ENCODE measurements around the gene AADACL3. TPM values are rescaled to one million over a fixed set of nuclear protein-coding genes. Genes with fewer than 3 reads are reported as not detected.
"Not testable (repeated sequence)": the region's sequence is repeated elsewhere in the genome, so short reads cannot be mapped to it uniquely, and the experiment has no call there.

Gene AADACL3, protein sequence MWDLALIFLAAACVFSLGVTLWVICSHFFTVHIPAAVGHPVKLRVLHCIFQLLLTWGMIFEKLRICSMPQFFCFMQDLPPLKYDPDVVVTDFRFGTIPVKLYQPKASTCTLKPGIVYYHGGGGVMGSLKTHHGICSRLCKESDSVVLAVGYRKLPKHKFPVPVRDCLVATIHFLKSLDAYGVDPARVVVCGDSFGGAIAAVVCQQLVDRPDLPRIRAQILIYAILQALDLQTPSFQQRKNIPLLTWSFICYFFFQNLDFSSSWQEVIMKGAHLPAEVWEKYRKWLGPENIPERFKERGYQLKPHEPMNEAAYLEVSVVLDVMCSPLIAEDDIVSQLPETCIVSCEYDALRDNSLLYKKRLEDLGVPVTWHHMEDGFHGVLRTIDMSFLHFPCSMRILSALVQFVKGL
- not detected for total RNA-seq

DNA sequence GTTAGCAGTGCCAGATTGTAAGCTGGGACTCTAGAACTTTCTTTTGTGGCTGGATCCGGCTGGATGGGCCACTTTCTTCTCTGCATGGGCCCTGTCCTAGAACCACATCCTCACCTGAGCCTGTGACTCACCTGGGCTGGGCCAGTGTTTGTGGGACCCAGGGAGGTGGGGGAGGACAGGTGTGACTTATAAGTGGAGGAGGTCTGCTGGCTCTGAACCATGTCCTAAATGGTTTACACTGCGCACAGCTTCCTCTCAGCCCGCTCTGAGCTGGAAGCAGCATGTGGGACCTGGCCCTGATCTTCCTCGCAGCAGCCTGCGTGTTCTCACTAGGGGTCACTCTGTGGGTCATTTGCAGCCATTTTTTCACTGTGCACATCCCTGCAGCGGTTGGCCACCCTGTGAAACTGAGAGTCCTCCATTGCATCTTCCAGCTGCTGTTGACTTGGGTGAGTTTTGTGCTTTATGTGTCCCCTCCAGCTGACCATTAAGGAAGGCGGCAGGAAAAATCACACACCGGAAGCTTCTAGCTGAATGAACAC is at the start of gene AADACL3:
AADACL3 (plus strand) TSS at position 215 of the 542 bp plus-strand sequence; CDS start at position 282, 67 bp downstream.
- Histone ChIP-seq H3K27ac (no peak within 1 kb of the TSS), H3K27me3 (peaks cover 24% of the 10 kb centered on the region), H3K36me3 (no peaks in the 10 kb centered on the region), H3K4me3 (no peak within 1 kb of the TSS), H3K9me3 (no peaks in the 10 kb centered on the region), H3K4me1 (no peaks in the 10 kb centered on the region)
- 60 to 73% methylated on average over 1 to 3 of the region's 8 CpGs for WGBS, 2 donors (ENCODE audit: low coverage in 1 of 2)
- TF ChIP-seq POLR2A (IDR thresholded peaks at IDR 0.05) (no peak), EP300 (IDR thresholded peaks at IDR 0.05) (no peak), POLR2AphosphoS5 (IDR thresholded peaks at IDR 0.05) (no peak)
- TF ChIP-seq, protein P1, sequence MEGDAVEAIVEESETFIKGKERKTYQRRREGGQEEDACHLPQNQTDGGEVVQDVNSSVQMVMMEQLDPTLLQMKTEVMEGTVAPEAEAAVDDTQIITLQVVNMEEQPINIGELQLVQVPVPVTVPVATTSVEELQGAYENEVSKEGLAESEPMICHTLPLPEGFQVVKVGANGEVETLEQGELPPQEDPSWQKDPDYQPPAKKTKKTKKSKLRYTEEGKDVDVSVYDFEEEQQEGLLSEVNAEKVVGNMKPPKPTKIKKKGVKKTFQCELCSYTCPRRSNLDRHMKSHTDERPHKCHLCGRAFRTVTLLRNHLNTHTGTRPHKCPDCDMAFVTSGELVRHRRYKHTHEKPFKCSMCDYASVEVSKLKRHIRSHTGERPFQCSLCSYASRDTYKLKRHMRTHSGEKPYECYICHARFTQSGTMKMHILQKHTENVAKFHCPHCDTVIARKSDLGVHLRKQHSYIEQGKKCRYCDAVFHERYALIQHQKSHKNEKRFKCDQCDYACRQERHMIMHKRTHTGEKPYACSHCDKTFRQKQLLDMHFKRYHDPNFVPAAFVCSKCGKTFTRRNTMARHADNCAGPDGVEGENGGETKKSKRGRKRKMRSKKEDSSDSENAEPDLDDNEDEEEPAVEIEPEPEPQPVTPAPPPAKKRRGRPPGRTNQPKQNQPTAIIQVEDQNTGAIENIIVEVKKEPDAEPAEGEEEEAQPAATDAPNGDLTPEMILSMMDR (IDR thresholded peaks at IDR 0.05), result no peak
- ATAC-seq, result no peak

DNA sequence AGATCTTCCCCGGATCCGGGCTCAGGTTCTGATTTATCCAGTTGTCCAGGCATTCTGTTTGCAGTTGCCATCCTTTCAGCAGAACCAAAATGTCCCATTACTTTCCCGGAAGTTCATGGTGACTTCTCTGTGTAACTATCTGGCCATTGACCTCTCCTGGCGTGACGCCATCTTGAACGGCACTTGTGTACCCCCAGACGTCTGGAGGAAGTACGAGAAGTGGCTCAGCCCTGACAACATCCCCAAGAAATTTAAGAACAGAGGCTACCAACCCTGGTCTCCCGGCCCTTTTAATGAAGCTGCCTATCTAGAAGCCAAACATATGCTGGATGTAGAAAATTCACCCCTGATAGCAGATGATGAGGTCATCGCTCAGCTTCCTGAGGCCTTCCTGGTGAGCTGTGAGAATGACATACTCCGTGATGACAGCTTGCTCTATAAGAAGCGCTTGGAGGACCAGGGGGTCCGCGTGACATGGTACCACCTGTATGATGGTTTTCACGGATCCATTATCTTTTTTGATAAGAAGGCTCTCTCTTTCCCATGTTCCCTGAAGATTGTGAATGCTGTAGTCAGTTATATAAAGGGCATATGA is 49.7 kb upstream of the AADACL3 start:
- 50 to 81% methylated on average over 2 to 11 of the region's 15 CpGs for WGBS, 2 donors (ENCODE audit: low coverage in 1 of 2)
- TF ChIP-seq POLR2AphosphoS5 (IDR thresholded peaks at IDR 0.05) (no peak), EP300 (IDR thresholded peaks at IDR 0.05) (no peak), POLR2A (IDR thresholded peaks at IDR 0.05) (no peak)
- TF ChIP-seq, protein P1 (IDR thresholded peaks at IDR 0.05), result no peak
- no peaks in the 10 kb centered on the region for H3K4me1 ChIP-seq
- no peaks in the 10 kb centered on the region for H3K36me3 ChIP-seq
- no peak overlapping the region for H3K4me3 ChIP-seq
- no peaks in the 10 kb centered on the region for H3K27me3 ChIP-seq
- peaks cover 0 to 22% (median 0%) of the 10 kb centered on the region in 3 donors for H3K9me3 ChIP-seq
- H3K27ac ChIP-seq, result no peak overlapping the region
- ATAC-seq, result no peak

DNA sequence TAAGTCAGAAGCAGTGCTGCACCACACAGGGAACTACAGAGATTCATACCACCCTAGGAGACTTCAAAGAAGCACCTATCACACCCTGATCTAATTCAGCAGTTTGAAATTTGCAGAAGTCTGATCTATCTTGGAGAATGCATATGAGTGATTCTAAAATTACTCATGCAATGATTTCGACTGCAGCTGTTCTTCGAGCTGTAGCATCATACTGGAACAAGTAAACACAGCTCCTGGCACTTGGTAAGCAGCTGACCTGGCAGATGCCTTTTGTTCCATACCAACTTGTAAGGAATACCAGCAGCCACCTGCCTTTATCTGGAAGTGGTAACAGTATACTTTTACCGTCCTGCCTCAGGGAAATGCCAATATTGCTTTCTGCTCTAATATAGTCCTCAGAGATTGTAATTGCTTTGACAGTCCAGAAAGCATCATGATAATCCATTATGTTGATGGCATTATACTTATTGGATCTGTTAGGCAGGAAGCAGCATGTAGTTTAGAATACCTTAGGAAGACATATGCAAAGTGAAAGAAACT is 46.3 kb upstream of the AADACL3 start:
- Histone ChIP-seq H3K27ac (no peak overlapping the region), H3K4me1 (no peaks in the 10 kb centered on the region), H3K27me3 (no peaks in the 10 kb centered on the region), H3K36me3 (no peaks in the 10 kb centered on the region), H3K4me3 (no peak overlapping the region), H3K9me3 (peaks cover 0 to 10% (median 0%) of the 10 kb centered on the region in 3 donors)
- no peak for ATAC-seq
- TF ChIP-seq POLR2AphosphoS5 (IDR thresholded peaks at IDR 0.05), result no peak
- TF ChIP-seq, protein P1 (IDR thresholded peaks at IDR 0.05), result no peak
- TF ChIP-seq POLR2A (IDR thresholded peaks at IDR 0.05), result no peak
- no peak for TF ChIP-seq EP300 (IDR thresholded peaks at IDR 0.05)
- 64% methylated on average over 3 of the region's 3 CpGs for WGBS, 2 donors (ENCODE audit: low coverage in 1 of 2)

DNA sequence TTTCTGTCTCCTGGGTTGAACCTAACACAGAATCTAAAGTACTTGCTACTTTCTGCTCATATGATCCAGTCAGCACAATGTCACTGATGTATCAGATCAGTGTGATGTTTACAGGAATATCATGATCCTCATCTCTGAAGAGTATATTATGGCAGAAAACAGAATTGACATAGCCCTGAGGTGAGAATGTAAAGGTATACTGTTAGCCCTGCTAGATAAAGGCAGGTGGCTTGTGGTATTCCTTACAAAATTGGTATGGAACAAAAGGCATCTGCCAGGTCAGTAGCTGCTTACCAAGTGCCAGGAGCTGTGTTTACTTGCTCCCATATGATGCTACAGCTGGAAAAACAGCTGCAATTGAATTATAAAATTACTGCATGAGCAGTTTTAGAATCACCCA is 41.6 kb upstream of the AADACL3 start:
- no peak for ATAC-seq
- TF ChIP-seq, protein P1 (IDR thresholded peaks at IDR 0.05), result no peak
- TF ChIP-seq POLR2AphosphoS5 (IDR thresholded peaks at IDR 0.05), result no peak
- no peak for TF ChIP-seq EP300 (IDR thresholded peaks at IDR 0.05)
- H3K27me3 ChIP-seq, result peaks cover 11% of the 10 kb centered on the region

DNA sequence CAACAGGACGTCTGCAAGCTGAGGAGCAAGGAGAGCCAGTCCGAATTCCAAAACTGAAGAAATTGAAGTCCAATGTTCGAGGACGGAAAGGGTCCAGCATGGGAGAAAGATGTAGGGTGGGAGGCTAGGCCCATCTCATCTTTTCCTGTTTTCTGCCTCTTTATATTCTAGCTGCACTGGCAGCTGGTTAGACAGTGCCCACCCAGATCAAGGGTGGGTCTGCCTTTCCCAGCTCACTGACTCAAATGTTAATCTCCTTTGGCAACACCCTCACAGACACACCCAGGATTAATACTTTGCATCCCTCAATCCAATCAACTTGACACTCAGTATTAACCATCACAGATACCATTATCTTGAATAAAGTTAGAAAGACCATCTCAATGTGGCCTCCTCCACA is 39.8 kb upstream of the AADACL3 start:
- not testable (repeated sequence) for ATAC-seq, H3K4me1 ChIP-seq, H3K36me3 ChIP-seq, H3K4me3 ChIP-seq, H3K27ac ChIP-seq, H3K9me3 ChIP-seq
- peaks cover 24% of the 10 kb centered on the region for H3K27me3 ChIP-seq
- WGBS, 2 donors (ENCODE audit: low coverage in 1 of 2), result 80% methylated on average over 4 of the region's 4 CpGs; no CpG with 5 or more reads in 1 of the 2 donors

More for the DNA sequence above, 41.6 kb upstream of the AADACL3 start:
- no peaks in the 10 kb centered on the region for H3K4me1 ChIP-seq
- H3K4me3 ChIP-seq, result no peak overlapping the region
- H3K36me3 ChIP-seq, result no peaks in the 10 kb centered on the region
- no peaks in the 10 kb centered on the region for H3K9me3 ChIP-seq
- no peak overlapping the region for H3K27ac ChIP-seq

Measured in gastroesophageal sphincter (tissue), 4 donors.